Neural progenitor cell (in vitro differentiated cells): Measurements from ENCODE around the gene PPY. TPM values are rescaled to one million over a fixed set of nuclear protein-coding genes. Genes with fewer than 3 reads are reported as not detected.
"Not testable (repeated sequence)": the region's sequence is repeated elsewhere in the genome, so short reads cannot be mapped to it uniquely, and the experiment has no call there.

ENCODE experiments used
- DNase-seq: peaks from one replicate; pipeline ENCODE4 v3.0.0-alpha.2; 2016; ENCODE audit warnings: low spot score
- H2AFZ ChIP-seq: fragments of 200-600 bp; sonication (generic); replicated peaks from 2 replicates; pipeline ENCODE4 v1.6.1; 2016; ENCODE audit warnings: antibody characterized with exemption
- H3F3A ChIP-seq: fragments of 200-600 bp; sonication (generic); 2 replicates; pipeline ENCODE4 v1.6.1; 2016; ENCODE audit warnings: antibody characterized with exemption, low read depth
- H3K27ac ChIP-seq: fragments of 200-600 bp; sonication (generic); 2 replicates; pipeline ENCODE4 v1.5.1; 2016; ENCODE audit warnings: mild to moderate bottlenecking
- H3K27me3 ChIP-seq: fragments of 200-600 bp; sonication (generic); 2 replicates; pipeline ENCODE4 v1.6.1; 2016; ENCODE audit warnings: mild to moderate bottlenecking, moderate library complexity
- H3K36me3 ChIP-seq: fragments of 200-600 bp; sonication (generic); 2 replicates; pipeline ENCODE4 v1.5.1; 2016
- H3K4me1 ChIP-seq: fragments of 200-600 bp; sonication (generic); 2 replicates; pipeline ENCODE4 v1.6.1; 2016; ENCODE audit warnings: mixed run types
- H3K4me2 ChIP-seq: fragments of 200-600 bp; sonication (generic); 2 replicates; pipeline ENCODE4 v1.6.1; 2016
- H3K4me3 ChIP-seq: fragments of 200-600 bp; sonication (generic); 2 replicates; pipeline ENCODE4 v1.5.1; 2016
- H3K79me2 ChIP-seq: fragments of 200-600 bp; sonication (generic); 2 replicates; pipeline ENCODE4 v1.6.1; 2016; ENCODE audit warnings: low read depth
- H3K9ac ChIP-seq: fragments of 200-600 bp; sonication (generic); 2 replicates; pipeline ENCODE4 v1.6.1; 2016
- H3K9me3 ChIP-seq: fragments of 200-600 bp; sonication (generic); 2 replicates; pipeline ENCODE4 v1.5.1; 2016; ENCODE audit warnings: low read depth
- H4K20me1 ChIP-seq: fragments of 200-600 bp; sonication (generic); 2 replicates; pipeline ENCODE4 v1.6.1; 2016; ENCODE audit warnings: low read depth
- H3K27ac Mint-ChIP-seq: 3 replicates; pipeline ENCODE4 v1.8.0; 2021; ENCODE audit warnings: mixed read lengths
- H3K27me3 Mint-ChIP-seq: 2 replicates; pipeline ENCODE4 v1.8.0; 2022; ENCODE audit warnings: low read depth, mild to moderate bottlenecking, inconsistent platforms, moderate library complexity, mixed read lengths; ENCODE audit not compliant: insufficient read depth
- H3K36me3 Mint-ChIP-seq: 3 replicates; pipeline ENCODE4 v1.8.0; 2021; ENCODE audit warnings: mixed read lengths
- H3K4me1 Mint-ChIP-seq: 3 replicates; pipeline ENCODE4 v1.8.0; 2021; ENCODE audit warnings: mixed read lengths
- H3K4me3 Mint-ChIP-seq: 3 replicates; pipeline ENCODE4 v1.8.0; 2021; ENCODE audit warnings: mild to moderate bottlenecking, moderate library complexity, mixed read lengths
- H3K9me3 Mint-ChIP-seq: 3 replicates; pipeline ENCODE4 v1.8.0; 2020; ENCODE audit warnings: mixed read lengths
- EZH2 ChIP-seq: fragments of 200-600 bp; sonication (generic); IDR thresholded peaks from 2 replicates; pipeline ENCODE4 v1.6.1; 2017; ENCODE audit warnings: antibody characterized with exemption, mild to moderate bottlenecking, moderate library complexity
- EZH2phosphoT487 ChIP-seq: fragments of 200-600 bp; sonication (generic); IDR thresholded peaks from 2 replicates; pipeline ENCODE4 v1.6.1; 2017; ENCODE audit warnings: antibody characterized with exemption
- total RNA-seq: library from RNA; depleted of rRNA; stranded (reverse); fragments of >200 nt; gene quantifications from 2 replicates; pipeline ENCODE4 v1.2.3, GENCODE V29; 2015; ENCODE audit warnings: low replicate concordance
- TF ChIP-seq, protein P1 (sequence below): fragments of 200-600 bp; sonication (generic); IDR thresholded peaks from 2 replicates; pipeline ENCODE4 v1.5.1; 2017; ENCODE audit warnings: antibody characterized with exemption, mild to moderate bottlenecking

The PPY gene
- total RNA-seq, 1 donor from 2014 or later, result not detected

DNA sequence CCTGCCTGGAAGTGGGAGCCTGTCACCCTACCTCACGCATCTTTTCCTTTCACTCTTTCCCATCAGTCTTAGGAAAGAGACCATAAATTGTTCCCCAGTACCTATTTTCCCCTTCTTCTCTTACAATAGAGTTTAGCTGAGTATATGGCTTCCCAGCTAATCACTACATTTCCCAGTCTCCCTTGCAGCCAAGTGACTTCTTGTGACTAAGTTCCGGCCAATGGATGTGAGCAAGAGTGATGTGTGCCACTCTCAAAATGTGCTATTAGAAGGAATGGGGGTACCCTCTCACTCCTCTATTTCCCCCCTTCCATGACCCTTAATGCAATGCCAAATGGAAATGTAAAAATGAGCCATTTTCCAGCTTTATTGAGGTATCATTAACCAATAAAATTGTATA is 19.7 kb upstream of the PPY start:
- Histone ChIP-seq H3K4me2 (no peak overlapping the region), H3K9ac (no peak overlapping the region), H3K27me3 (no peaks in the 10 kb centered on the region), H3K4me3 (no peak overlapping the region), H3K79me2 (no peaks in the 10 kb centered on the region), H3K4me1 (no peaks in the 10 kb centered on the region), H2AFZ (no peak overlapping the region), H4K20me1 (no peaks in the 10 kb centered on the region), H3F3A (no peaks in the 10 kb centered on the region), H3K27ac (no peak overlapping the region), H3K9me3 (no peaks in the 10 kb centered on the region), H3K36me3 (no peaks in the 10 kb centered on the region)
- Mint-ChIP-seq H3K9me3 (no peaks in the 10 kb centered on the region), H3K36me3 (no peaks in the 10 kb centered on the region), H3K27ac (no peak overlapping the region), H3K4me1 (no peaks in the 10 kb centered on the region), H3K4me3 (no peak overlapping the region), H3K27me3 (peaks cover 8% of the 10 kb centered on the region)
- no peak for DNase-seq
- TF ChIP-seq, protein P1, sequence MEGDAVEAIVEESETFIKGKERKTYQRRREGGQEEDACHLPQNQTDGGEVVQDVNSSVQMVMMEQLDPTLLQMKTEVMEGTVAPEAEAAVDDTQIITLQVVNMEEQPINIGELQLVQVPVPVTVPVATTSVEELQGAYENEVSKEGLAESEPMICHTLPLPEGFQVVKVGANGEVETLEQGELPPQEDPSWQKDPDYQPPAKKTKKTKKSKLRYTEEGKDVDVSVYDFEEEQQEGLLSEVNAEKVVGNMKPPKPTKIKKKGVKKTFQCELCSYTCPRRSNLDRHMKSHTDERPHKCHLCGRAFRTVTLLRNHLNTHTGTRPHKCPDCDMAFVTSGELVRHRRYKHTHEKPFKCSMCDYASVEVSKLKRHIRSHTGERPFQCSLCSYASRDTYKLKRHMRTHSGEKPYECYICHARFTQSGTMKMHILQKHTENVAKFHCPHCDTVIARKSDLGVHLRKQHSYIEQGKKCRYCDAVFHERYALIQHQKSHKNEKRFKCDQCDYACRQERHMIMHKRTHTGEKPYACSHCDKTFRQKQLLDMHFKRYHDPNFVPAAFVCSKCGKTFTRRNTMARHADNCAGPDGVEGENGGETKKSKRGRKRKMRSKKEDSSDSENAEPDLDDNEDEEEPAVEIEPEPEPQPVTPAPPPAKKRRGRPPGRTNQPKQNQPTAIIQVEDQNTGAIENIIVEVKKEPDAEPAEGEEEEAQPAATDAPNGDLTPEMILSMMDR, result no peak
- TF ChIP-seq EZH2, result no peak
- no peak for TF ChIP-seq EZH2phosphoT487

DNA sequence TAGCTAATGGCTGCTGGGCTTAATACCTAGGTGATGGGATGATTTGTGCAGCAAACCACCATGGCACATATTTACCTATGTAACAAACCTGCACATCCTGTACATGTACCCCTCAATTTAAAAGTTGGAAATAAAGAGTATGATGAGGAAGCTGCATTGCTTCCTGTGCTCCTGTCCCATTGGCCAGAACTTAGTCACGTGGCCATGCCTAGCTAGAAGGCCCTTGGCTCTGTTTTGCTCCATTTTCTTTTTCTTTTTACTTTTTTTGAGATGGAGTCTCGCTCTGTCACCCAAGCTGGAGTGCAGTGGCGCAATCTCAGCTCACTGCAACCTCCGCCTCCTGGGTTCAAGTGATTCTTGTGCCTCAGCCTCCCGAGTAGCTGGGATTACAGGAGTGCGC is 19.0 kb upstream of the PPY start:
- H3K27me3 ChIP-seq, H4K20me1 ChIP-seq, H3F3A ChIP-seq, H3K36me3 ChIP-seq, H3K4me3 Mint-ChIP-seq, H3K4me3 ChIP-seq, H3K4me2 ChIP-seq, H3K36me3 Mint-ChIP-seq, DNase-seq, H3K9ac ChIP-seq, H3K27ac ChIP-seq, H3K79me2 ChIP-seq, H3K27ac Mint-ChIP-seq, H3K4me1 Mint-ChIP-seq, H2AFZ ChIP-seq, H3K9me3 Mint-ChIP-seq, H3K9me3 ChIP-seq, H3K4me1 ChIP-seq: not testable (repeated sequence)
- peaks cover 11% of the 10 kb centered on the region for H3K27me3 Mint-ChIP-seq

DNA sequence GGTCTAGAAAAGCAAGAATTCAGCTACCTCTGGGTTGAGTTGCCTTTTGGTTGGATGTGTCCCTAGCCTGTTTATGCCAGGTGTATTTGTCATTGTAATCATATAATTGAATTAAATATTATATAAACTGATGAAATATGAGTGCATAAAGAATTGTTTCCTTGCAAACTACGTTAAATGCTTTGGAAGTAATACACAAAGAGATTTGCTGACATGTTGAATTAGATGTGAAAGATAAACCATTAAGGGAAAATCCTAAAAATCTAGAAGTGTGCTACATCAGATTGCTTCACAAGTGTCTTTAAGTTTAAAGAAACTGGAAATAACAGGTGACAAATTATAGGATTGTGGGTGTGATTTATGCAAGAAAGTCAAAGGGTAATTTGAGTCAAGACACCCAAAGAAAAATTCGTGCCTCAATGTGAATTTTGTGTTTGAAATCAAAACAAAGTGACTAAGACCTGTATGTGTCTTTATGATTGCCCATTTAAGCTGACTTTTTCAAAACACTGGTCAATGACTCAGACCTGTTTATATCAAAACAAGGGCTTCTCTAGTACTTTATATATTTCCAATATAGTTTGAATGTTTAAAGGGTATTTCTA is 16.6 kb upstream of the PPY start:
- Histone ChIP-seq H3K4me2 (no peak overlapping the region), H2AFZ (no peak overlapping the region), H3K27me3 (peaks cover 17% of the 10 kb centered on the region), H3K9ac (no peak overlapping the region), H3K4me3 (no peak overlapping the region), H3K27ac (no peak overlapping the region), H3K9me3 (no peaks in the 10 kb centered on the region), H3K4me1 (no peaks in the 10 kb centered on the region), H3F3A (peaks cover 4% of the 10 kb centered on the region), H3K79me2 (no peaks in the 10 kb centered on the region), H3K36me3 (no peaks in the 10 kb centered on the region), H4K20me1 (no peaks in the 10 kb centered on the region)
- Mint-ChIP-seq H3K27ac (no peak overlapping the region), H3K4me3 (no peak overlapping the region), H3K4me1 (no peaks in the 10 kb centered on the region), H3K27me3 (peaks cover 21% of the 10 kb centered on the region), H3K36me3 (no peaks in the 10 kb centered on the region), H3K9me3 (no peaks in the 10 kb centered on the region)
- TF ChIP-seq, protein P1, result no peak
- TF ChIP-seq EZH2 (no peak), EZH2phosphoT487 (no peak)
- DNase-seq, result no peak

DNA sequence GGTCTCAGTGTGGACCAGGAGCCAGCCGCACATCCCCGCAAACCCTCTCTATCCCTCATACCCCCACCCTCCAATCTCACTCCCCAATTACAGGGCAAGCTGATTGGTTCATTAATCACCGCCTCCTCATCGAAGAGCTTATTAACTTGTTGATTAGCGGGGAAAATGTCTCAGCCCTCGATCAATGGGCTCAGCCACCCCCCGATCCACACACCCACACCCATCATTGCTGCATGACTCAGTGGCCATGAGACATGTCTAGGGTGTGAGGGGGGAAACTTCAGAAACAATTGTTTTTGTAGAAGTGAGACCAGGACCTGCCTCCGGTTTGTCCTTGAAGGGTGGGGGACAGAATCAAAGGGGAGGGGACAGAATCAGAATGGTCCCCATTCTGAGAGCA is 13.9 kb upstream of the PPY start:
- DNase-seq, result no peak
- Histone ChIP-seq H3K27ac (no peak overlapping the region), H3K4me1 (no peaks in the 10 kb centered on the region), H3K36me3 (no peaks in the 10 kb centered on the region), H3K79me2 (no peaks in the 10 kb centered on the region), H3F3A (peaks cover 27% of the 10 kb centered on the region), H3K4me2 (no peak overlapping the region), H4K20me1 (no peaks in the 10 kb centered on the region), H3K9me3 (no peaks in the 10 kb centered on the region), H3K9ac (no peak overlapping the region), H3K27me3 (peaks cover 43% of the 10 kb centered on the region), H3K4me3 (no peak overlapping the region), H2AFZ (no peak overlapping the region)
- H3K4me3 Mint-ChIP-seq, result no peak overlapping the region
- H3K9me3 Mint-ChIP-seq, result no peaks in the 10 kb centered on the region
- no peak for TF ChIP-seq EZH2
- TF ChIP-seq, protein P1, result no peak
- TF ChIP-seq EZH2phosphoT487, result no peak
- peaks cover 10% of the 10 kb centered on the region for H3K4me1 Mint-ChIP-seq
- H3K27me3 Mint-ChIP-seq, result peaks cover 43% of the 10 kb centered on the region
- H3K36me3 Mint-ChIP-seq, result no peaks in the 10 kb centered on the region
- H3K27ac Mint-ChIP-seq, result no peak overlapping the region
